Retinal pigment epithelial cell (primary cell): ENCODE measurements around the gene USP24.

ENCODE experiments used
- DNase-seq: peaks from one replicate; pipeline ENCODE4 v3.0.0-alpha.2; 2010; ENCODE audit warnings: low read depth
- H3K4me3 ChIP-seq: 2 replicates; pipeline ENCODE4 v1.5.1; 2011; ENCODE audit warnings: mild to moderate bottlenecking, low read length, control low read depth, moderate library complexity
- TF ChIP-seq, protein P1 (sequence below): conservative IDR thresholded peaks from 2 replicates; pipeline ENCODE4 v1.5.1; 2011; ENCODE audit warnings: low read depth, low read length, control low read depth, inconsistent platforms

USP24 gene

DNA sequence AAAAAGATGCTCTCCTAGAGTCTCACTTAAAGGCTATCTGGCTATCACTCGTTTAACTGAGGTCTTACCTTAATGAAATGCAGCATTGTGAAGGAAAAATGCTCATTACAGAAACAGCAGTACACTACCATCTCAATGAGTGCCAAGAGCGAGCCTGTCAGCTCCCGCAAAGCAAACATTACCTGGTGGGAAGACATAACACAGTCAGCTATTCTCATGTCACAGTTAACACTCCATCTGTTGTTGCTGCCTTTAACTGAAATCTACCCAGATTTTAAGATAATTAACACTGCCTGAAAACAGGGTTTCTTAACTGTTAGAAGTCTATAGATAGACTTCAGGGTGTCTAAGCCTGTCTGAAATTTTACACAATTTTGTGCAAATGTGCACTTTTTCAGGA, 136.7 kb downstream of the USP24 start:
- H3K4me3 ChIP-seq: no peak overlapping the region
- no peak for DNase-seq
- TF ChIP-seq, protein P1, sequence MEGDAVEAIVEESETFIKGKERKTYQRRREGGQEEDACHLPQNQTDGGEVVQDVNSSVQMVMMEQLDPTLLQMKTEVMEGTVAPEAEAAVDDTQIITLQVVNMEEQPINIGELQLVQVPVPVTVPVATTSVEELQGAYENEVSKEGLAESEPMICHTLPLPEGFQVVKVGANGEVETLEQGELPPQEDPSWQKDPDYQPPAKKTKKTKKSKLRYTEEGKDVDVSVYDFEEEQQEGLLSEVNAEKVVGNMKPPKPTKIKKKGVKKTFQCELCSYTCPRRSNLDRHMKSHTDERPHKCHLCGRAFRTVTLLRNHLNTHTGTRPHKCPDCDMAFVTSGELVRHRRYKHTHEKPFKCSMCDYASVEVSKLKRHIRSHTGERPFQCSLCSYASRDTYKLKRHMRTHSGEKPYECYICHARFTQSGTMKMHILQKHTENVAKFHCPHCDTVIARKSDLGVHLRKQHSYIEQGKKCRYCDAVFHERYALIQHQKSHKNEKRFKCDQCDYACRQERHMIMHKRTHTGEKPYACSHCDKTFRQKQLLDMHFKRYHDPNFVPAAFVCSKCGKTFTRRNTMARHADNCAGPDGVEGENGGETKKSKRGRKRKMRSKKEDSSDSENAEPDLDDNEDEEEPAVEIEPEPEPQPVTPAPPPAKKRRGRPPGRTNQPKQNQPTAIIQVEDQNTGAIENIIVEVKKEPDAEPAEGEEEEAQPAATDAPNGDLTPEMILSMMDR: no peak

DNA sequence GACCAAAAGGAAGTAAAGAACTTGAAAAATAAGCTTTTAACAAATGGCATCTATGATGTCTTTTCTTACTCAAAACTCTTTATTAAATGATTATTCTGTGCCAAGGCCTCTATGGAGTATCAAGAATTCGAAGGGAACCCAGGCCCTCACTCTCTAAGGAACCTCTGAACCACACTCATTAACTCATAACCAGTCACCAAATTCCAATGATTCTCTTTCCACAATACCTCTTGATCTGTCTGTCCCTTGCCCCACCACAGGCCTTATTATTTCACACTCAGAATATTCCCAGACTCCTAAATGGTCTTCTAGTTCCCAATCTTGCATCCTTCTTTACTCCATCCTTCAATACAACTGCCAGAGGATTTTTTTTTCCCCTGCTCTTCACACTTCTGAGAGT, 138.8 kb downstream of the USP24 start:
- TF ChIP-seq, protein P1: no peak
- no peak overlapping the region for H3K4me3 ChIP-seq
- DNase-seq: no peak

DNA sequence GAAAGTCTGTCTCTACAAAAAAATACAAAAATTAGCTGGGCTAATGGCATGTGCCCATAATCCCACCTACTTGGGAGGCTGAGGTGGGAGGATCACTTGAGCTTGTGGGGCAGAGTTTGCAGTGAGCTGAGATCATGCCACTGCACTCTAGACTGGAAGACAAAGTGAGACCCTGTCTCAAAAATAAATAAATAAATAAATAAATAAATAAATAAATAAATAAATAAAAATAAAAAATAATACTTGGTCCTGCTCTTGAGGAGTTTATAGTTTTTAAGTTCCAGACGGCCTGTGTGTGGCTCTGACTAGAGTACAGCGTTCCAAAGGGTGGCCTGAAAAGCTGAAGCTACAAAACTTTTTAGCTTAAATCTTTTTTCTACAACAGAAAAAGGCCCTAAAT, 140.7 kb downstream of the USP24 start:
- no peak overlapping the region for H3K4me3 ChIP-seq
- TF ChIP-seq, protein P1: no peak
- DNase-seq: no peak

DNA sequence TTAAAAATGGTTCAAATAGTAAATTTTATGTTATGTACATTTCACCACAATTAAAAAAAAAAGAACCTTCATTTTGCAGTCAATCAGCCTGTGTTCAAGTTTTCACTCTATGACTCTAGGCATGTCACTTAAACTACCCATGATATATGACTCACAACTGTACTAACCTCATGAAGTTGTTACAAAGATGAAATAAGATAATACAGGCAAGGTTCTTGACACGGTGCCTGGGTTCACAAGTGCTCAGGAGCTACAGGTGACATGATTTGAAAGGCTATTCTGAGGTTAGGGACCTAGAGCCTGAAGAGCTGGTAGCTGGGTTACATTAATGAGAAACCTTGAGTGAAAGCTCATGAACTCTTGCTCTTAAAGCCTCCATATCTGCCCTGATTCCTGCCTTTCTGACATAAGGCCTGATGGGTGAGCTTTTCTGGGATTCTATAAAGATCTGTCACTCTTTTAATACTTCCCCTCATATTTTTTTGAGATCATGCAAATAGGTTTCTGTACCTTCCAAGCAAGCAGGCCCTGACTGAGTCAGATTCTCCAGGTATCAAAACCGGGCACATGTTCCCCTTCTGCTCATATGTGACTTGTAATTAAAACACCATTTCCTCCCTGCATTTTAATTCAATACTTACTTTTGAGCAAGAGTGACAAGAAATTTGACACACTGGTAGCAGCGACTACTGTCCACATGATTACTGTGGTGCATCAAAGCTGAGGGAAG, 141.8 kb downstream of the USP24 start:
- TF ChIP-seq, protein P1: no peak
- DNase-seq: no peak
- no peak overlapping the region for H3K4me3 ChIP-seq

DNA sequence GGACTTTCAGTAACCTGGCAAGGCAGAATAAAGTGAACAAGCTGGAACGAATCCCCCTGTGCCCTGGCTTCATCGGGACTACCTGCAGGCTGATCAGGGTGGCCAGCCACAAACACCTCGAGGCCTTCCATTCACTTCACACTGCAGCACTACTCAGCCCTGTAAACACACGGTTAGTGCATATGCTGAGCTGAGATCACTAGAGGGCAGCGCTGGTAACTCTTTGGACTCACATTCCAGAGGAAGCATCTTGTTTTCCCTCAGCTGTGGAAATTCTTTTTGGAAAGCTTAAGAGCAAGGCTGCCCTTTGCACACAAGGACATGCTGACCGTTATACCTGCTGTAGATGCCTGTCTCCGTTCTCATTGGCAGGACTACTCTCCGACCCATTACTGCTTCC, 143.7 kb downstream of the USP24 start:
- H3K4me3 ChIP-seq: no peak overlapping the region
- no peak for DNase-seq
- TF ChIP-seq, protein P1: peak; percentile 68

DNA sequence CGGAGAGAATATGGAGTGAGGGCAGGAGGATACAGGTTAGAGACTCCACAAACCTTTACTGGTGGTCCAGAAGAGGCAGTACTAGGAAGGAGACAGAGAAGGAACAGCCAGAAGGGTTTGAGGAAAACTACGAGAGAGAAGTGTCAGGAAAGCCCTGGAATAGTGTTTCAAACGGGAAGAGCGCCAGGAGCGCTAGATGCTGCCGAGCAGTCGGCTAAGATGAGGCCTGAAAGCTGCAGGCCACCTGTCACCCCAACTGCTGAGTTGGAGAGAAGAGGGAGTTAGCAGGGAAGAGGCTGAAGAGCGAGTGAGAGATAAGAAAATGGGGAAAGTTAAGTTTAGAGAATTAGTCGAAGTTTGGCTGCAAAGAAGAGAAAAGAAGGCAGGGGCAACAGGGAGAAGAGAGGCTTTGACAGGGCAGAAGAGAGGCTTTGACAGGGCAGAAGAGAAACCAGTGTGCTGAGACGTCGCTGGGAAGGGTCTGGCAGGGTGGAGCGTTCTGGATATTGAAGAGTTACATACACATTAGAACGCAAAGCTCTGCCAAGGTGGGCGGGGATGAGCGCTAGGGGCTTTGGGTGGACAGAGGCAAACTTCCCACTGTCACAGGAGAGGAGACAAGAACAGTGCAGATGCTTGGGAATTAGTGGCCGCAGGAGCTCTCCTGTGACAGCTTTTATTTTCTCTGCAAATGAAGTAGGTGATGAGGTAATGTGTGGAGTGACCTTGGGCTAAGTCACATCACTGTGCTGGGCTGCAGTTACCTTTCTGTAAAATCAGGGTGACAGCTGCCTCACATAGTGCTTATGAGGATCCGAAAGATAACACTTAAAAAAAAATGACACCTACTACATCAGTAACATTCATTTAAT, 144.6 kb downstream of the USP24 start:
- TF ChIP-seq, protein P1: no peak
- no peak overlapping the region for H3K4me3 ChIP-seq
- DNase-seq: no peak
